Stomach smooth muscle (tissue), 2 donors: ENCODE results near the gene COQ4.

Source experiments
- H3K27ac ChIP-seq: one replicate; pipeline ENCODE4 v1.7.0; 2013; ENCODE audit warnings: mild to moderate bottlenecking, low read length, inconsistent platforms
- H3K27me3 ChIP-seq, 2 donors: one replicate each; pipeline ENCODE4 v1.7.0; 2013; ENCODE audit warnings: low read length in 2 of 2; ENCODE audit not compliant: insufficient read depth in 2 of 2, control insufficient read depth in 1 of 2
- H3K36me3 ChIP-seq, 2 donors: one replicate each; pipeline ENCODE4 v1.7.0; 2013; ENCODE audit warnings: low read length in 2 of 2; ENCODE audit not compliant: control insufficient read depth in 2 of 2, insufficient read depth in 2 of 2
- H3K4me1 ChIP-seq: one replicate; pipeline ENCODE4 v1.7.0; 2013; ENCODE audit warnings: low read length; ENCODE audit not compliant: control insufficient read depth, insufficient read depth
- H3K4me3 ChIP-seq, 2 donors: one replicate each; pipeline ENCODE4 v1.7.0; 2013; ENCODE audit warnings: low read length in 2 of 2
- H3K9ac ChIP-seq, 2 donors: one replicate each; pipeline ENCODE4 v1.7.0; 2013; ENCODE audit warnings: low read length in 2 of 2, mild to moderate bottlenecking in 1 of 2
- H3K9me3 ChIP-seq, 2 donors: one replicate each; pipeline ENCODE4 v1.7.0; 2013; ENCODE audit warnings: low read length in 2 of 2; ENCODE audit not compliant: control insufficient read depth in 2 of 2
- donor health status: healthy.
- donor health status: Pancreatic carcinoma.

The COQ4 gene

GRCh38 chr9:128342971-128343680 lies 20.5 kb downstream of the COQ4 start:
- Histone ChIP-seq H3K4me3 (no peak overlapping the region), H3K4me1 (peaks cover 17% of the 10 kb centered on the region), H3K9me3 (no peaks in the 10 kb centered on the region), H3K36me3 (peaks cover 21 to 33% of the 10 kb centered on the region in 2 donors), H3K27ac (no peak overlapping the region), H3K27me3 (no peaks in the 10 kb centered on the region), H3K9ac (no peak overlapping the region)

- H3K27ac ChIP-seq: no peak overlapping the region
- no peaks in the 10 kb centered on the region for H3K27me3 ChIP-seq
- peaks cover 24 to 39% of the 10 kb centered on the region in 2 donors for H3K36me3 ChIP-seq
- no peak overlapping the region for H3K9ac ChIP-seq
- peaks cover 17% of the 10 kb centered on the region for H3K4me1 ChIP-seq
- H3K4me3 ChIP-seq: no peak overlapping the region
- H3K9me3 ChIP-seq: no peaks in the 10 kb centered on the region
These were observed 21.2 kb downstream of the COQ4 start for GRCh38 chr9:128343855-128344254.

- Histone ChIP-seq H3K9me3 (no peaks in the 10 kb centered on the region), H3K27me3 (no peaks in the 10 kb centered on the region), H3K4me3 (no peak overlapping the region), H3K27ac (no peak overlapping the region), H3K36me3 (peaks cover 27 to 50% of the 10 kb centered on the region in 2 donors), H3K9ac (no peak overlapping the region), H3K4me1 (peaks cover 14% of the 10 kb centered on the region)
These were observed 22.4 kb downstream of the COQ4 start for GRCh38 chr9:128344931-128345605.

- H3K9me3 ChIP-seq: no peaks in the 10 kb centered on the region
- no peak overlapping the region for H3K9ac ChIP-seq
- H3K27me3 ChIP-seq: no peaks in the 10 kb centered on the region
- no peaks in the 10 kb centered on the region for H3K4me1 ChIP-seq
- no peak overlapping the region for H3K27ac ChIP-seq
- H3K36me3 ChIP-seq: peaks cover 35 to 49% of the 10 kb centered on the region in 2 donors
- no peak overlapping the region for H3K4me3 ChIP-seq
These were observed 26.5 kb downstream of the COQ4 start for GRCh38 chr9:128349125-128349524.

- H3K4me1 ChIP-seq: no peaks in the 10 kb centered on the region
- H3K36me3 ChIP-seq: peaks cover 37 to 45% of the 10 kb centered on the region in 2 donors
- no peak overlapping the region for H3K9ac ChIP-seq
- no peaks in the 10 kb centered on the region for H3K27me3 ChIP-seq
- no peak overlapping the region for H3K27ac ChIP-seq
- no peaks in the 10 kb centered on the region for H3K9me3 ChIP-seq
- no peak overlapping the region for H3K4me3 ChIP-seq
These were observed 27.1 kb downstream of the COQ4 start for GRCh38 chr9:128349772-128350171.

GRCh38 chr9:128355451-128355850 lies 32.8 kb downstream of the COQ4 start:
- H3K27ac ChIP-seq: no peak overlapping the region
- peaks cover 21 to 26% of the 10 kb centered on the region in 2 donors for H3K36me3 ChIP-seq
- H3K9ac ChIP-seq: no peak overlapping the region

GRCh38 chr9:128358090-128358489 lies 35.5 kb downstream of the COQ4 start:
- Histone ChIP-seq H3K4me1 (peaks cover 12% of the 10 kb centered on the region), H3K9ac (no peak overlapping the region), H3K4me3 (no peak overlapping the region), H3K27ac (no peak overlapping the region), H3K9me3 (no peaks in the 10 kb centered on the region), H3K36me3 (peaks cover 17 to 20% of the 10 kb centered on the region in 2 donors), H3K27me3 (no peaks in the 10 kb centered on the region)

More at GRCh38 chr9:128355451-128355850, 32.8 kb downstream of the COQ4 start:
- H3K9me3 ChIP-seq: no peaks in the 10 kb centered on the region
- no peaks in the 10 kb centered on the region for H3K4me1 ChIP-seq
- no peaks in the 10 kb centered on the region for H3K27me3 ChIP-seq
- H3K4me3 ChIP-seq: no peak overlapping the region

GRCh38 chr9:128358861-128359260 lies 36.2 kb downstream of the COQ4 start:
- no peaks in the 10 kb centered on the region for H3K9me3 ChIP-seq
- peaks cover 12% of the 10 kb centered on the region for H3K4me1 ChIP-seq
- no peak overlapping the region for H3K9ac ChIP-seq
- no peak overlapping the region for H3K4me3 ChIP-seq
- peaks cover 15 to 16% of the 10 kb centered on the region in 2 donors for H3K36me3 ChIP-seq
- H3K27ac ChIP-seq: no peak overlapping the region
- H3K27me3 ChIP-seq: no peaks in the 10 kb centered on the region

GRCh38 chr9:128360826-128361225 lies 38.2 kb downstream of the COQ4 start:
- Histone ChIP-seq H3K27ac (no peak overlapping the region), H3K9me3 (no peaks in the 10 kb centered on the region), H3K27me3 (no peaks in the 10 kb centered on the region), H3K4me1 (peaks cover 21% of the 10 kb centered on the region), H3K9ac (no peak overlapping the region), H3K36me3 (peaks cover 5 to 6% of the 10 kb centered on the region in 2 donors), H3K4me3 (no peak overlapping the region)

- H3K36me3 ChIP-seq: peaks cover 0 to 2% of the 10 kb centered on the region in 2 donors
- H3K4me3 ChIP-seq: peak overlapping the region; percentile 73 to 78
- H3K9me3 ChIP-seq: no peaks in the 10 kb centered on the region
- H3K9ac ChIP-seq: peak overlapping the region in 1 of 2 donors; percentile 36
- H3K4me1 ChIP-seq: peaks cover 21% of the 10 kb centered on the region
- peak overlapping the region; percentile 53 for H3K27ac ChIP-seq
- no peaks in the 10 kb centered on the region for H3K27me3 ChIP-seq
These were observed 38.8 kb downstream of the COQ4 start for GRCh38 chr9:128361296-128361985.
